K562 (cell line): Measurements from ENCODE around the gene PCDHGA8. TPM values are rescaled to one million over a fixed set of nuclear protein-coding genes. Genes with fewer than 3 reads are reported as not detected.
A peak's percentile ranks its signal among the peaks of the same experiment; 100 is the strongest.

Source experiments
- ATAC-seq: fragments of 200-7000 bp; cut with Tn5 transposase; 3 replicates; pipeline ENCODE4 v1.9.1; 2020; ENCODE audit warnings: moderate library complexity
- BruUV-seq: library from RNA; stranded (reverse); fragments of 400-500 nt; replicated peaks from 2 replicates; lab custom pipeline; 2021; lab: Mats Ljungman, UMichigan
- CTCF ChIA-PET: fragments of 300-600 bp; formaldehyde crosslinking; extraction: SDS; loops from one replicate; lab custom pipeline; 2021; ENCODE audit warnings: low intra/inter-chr PET ratio; lab: Yijun Ruan, JAX
- POLR2A ChIA-PET: fragments of 300-600, 350-650 bp; sonication (Branson Sonifier 250); formaldehyde crosslinking; extraction: SDS; loops from one replicate; lab custom pipeline; 2021; ENCODE audit warnings: antibody characterized with exemption, inconsistent platforms; lab: Yijun Ruan, JAX
- DNase-seq, 4 experiments: peaks; one replicate each; pipeline versions ENCODE4 v3.0.0 to v3.0.0-alpha.2; 2011 to 2018; ENCODE audit warnings: low spot score in 3 of 4, mixed read lengths in 3 of 4; ENCODE audit errors: extremely low read depth in 1 of 4
- FAIRE-seq: peaks from 2 replicates; lab custom pipeline; 2011; peaks lifted over from hg19 to GRCh38; lab: Jason Lieb, UNC
- H2AFZ ChIP-seq: 2 replicates; pipeline ENCODE4 v1.6.0; 2011; ENCODE audit warnings: low read depth, low read length, control low read depth, inconsistent platforms
- H3K27ac ChIP-seq: fragments of 200-600 bp; 3 replicates; pipeline ENCODE4 v1.8.0; 2011; ENCODE audit warnings: low read depth, mild to moderate bottlenecking, control low read depth, inconsistent platforms, low read length, moderate library complexity, mixed read lengths; ENCODE audit errors: extremely low read depth
- H3K27me3 ChIP-seq, 2 experiments: fragments of 300-600 bp in 1 of 2; 2 replicates in 1 of 2; 3 replicates in 1 of 2; pipeline versions ENCODE4 v1.6.0 to v1.8.0; 2011; ENCODE audit warnings: inconsistent platforms in 2 of 2, low read length in 2 of 2, mild to moderate bottlenecking in 1 of 2, mixed read lengths in 1 of 2, moderate library complexity in 1 of 2; ENCODE audit not compliant: control insufficient read depth in 2 of 2, insufficient read depth in 2 of 2
- H3K36me3 ChIP-seq: fragments of 300-600 bp; 3 replicates; pipeline ENCODE4 v1.8.0; 2011; ENCODE audit warnings: mild to moderate bottlenecking, low read length, inconsistent platforms; ENCODE audit not compliant: control insufficient read depth, insufficient read depth
- H3K4me1 ChIP-seq, 2 experiments: fragments of 200-600 bp in 1 of 2; replicated peaks in 1 of 2; 2 replicates in 1 of 2; 3 replicates in 1 of 2; pipeline versions ENCODE4 v1.5.1 to v1.8.0; 2011; ENCODE audit warnings: inconsistent platforms in 2 of 2, low read length in 2 of 2, mild to moderate bottlenecking in 1 of 2, mixed read lengths in 1 of 2, moderate library complexity in 1 of 2; ENCODE audit not compliant: control insufficient read depth in 2 of 2, insufficient read depth in 2 of 2
- H3K4me2 ChIP-seq: 2 replicates; pipeline ENCODE4 v1.6.1; 2011; ENCODE audit warnings: low read length, control low read depth, inconsistent platforms, mixed read lengths; ENCODE audit not compliant: insufficient read depth
- H3K4me3 ChIP-seq: fragments of 200-600 bp; sonication (generic), shearing (Covaris generic); 2 replicates; pipeline ENCODE4 v1.5.1; 2016; ENCODE audit warnings: control low read depth, inconsistent platforms
- H3K79me2 ChIP-seq: fragments of 200-600 bp; 3 replicates; pipeline ENCODE4 v1.8.0; 2011; ENCODE audit warnings: low read length, inconsistent platforms; ENCODE audit not compliant: control insufficient read depth, insufficient read depth
- H3K9ac ChIP-seq, 2 experiments: 2 replicates each; pipeline versions ENCODE4 v1.6.0 to v1.6.1; 2011; ENCODE audit warnings: low read depth in 2 of 2, low read length in 2 of 2, control low read depth in 1 of 2, inconsistent platforms in 1 of 2, mild to moderate bottlenecking in 1 of 2, mixed read lengths in 1 of 2; ENCODE audit not compliant: insufficient read depth in 1 of 2
- H3K9me1 ChIP-seq: one replicate; pipeline ENCODE4 v1.6.0; 2011; ENCODE audit warnings: inconsistent platforms, mild to moderate bottlenecking, low read length, moderate library complexity; ENCODE audit not compliant: control insufficient read depth, insufficient read depth
- H3K9me3 ChIP-seq: replicated peaks from 2 replicates; pipeline ENCODE4 v1.5.1; 2011; ENCODE audit warnings: low read depth, low read length, inconsistent platforms; ENCODE audit not compliant: control insufficient read depth, insufficient read depth
- H4K20me1 ChIP-seq: replicated peaks from 2 replicates; pipeline ENCODE4 v1.6.1; 2011; ENCODE audit warnings: low read length, inconsistent platforms, mixed read lengths; ENCODE audit not compliant: control insufficient read depth, insufficient read depth
- CBX1 ChIP-seq: sonication (generic); IDR thresholded peaks from 2 replicates; pipeline ENCODE4 v1.6.1; 2016; ENCODE audit warnings: antibody characterized with exemption, low read depth, mild to moderate bottlenecking
- HIVEP1 ChIP-seq: fragments of 250-450 bp; sonication (Bioruptor Pico); IDR thresholded peaks from 2 replicates; pipeline ENCODE4 v1.4.0; 2020; ENCODE audit warnings: mild to moderate bottlenecking
- REST ChIP-seq, 2 experiments: fragments of 450-650 bp; formaldehyde crosslinking in 1 of 2; IDR thresholded peaks; 2 replicates each; pipeline versions ENCODE4 v1.4.0 to v1.6.1; 2014 to 2020; ENCODE audit warnings: mild to moderate bottlenecking in 2 of 2, borderline replicate concordance in 1 of 2, low read depth in 1 of 2
- TEAD1 ChIP-seq, 2 experiments: fragments of 450-650 bp in 1 of 2; sonication (generic) in 1 of 2; formaldehyde crosslinking; IDR thresholded peaks; 2 replicates each; pipeline versions ENCODE4 v1.4.0 to v1.8.0; 2020 to 2022; ENCODE audit warnings: mild to moderate bottlenecking in 2 of 2, missing genetic modification reagents in 1 of 2
- ZBTB2 ChIP-seq: fragments of 450-650 bp; IDR thresholded peaks from 2 replicates; pipeline ENCODE4 v1.6.1; 2016; ENCODE audit warnings: antibody characterized with exemption
- ZFX ChIP-seq: sonication (generic); formaldehyde crosslinking; IDR thresholded peaks from 2 replicates; pipeline ENCODE4 v1.8.0; 2022; ENCODE audit warnings: mild to moderate bottlenecking, missing genetic modification reagents, moderate library complexity
- ZNF121 ChIP-seq: sonication (generic); formaldehyde crosslinking; conservative IDR thresholded peaks from 2 replicates; pipeline ENCODE4 v1.8.0; 2022; ENCODE audit warnings: missing genetic modification reagents
- ZNF395 ChIP-seq: fragments of 200-800 bp; sonication (Bioruptor generic); IDR thresholded peaks from 2 replicates; pipeline ENCODE4 v1.6.1; 2017; ENCODE audit warnings: missing genetic modification characterization, missing compliant biosample characterization
- WGBS: fragments of 100-300 bp; shearing (Covaris generic); methylation state at CpG from one replicate; pipeline ENCODE4 v1.1.6; 2016; ENCODE audit warnings: low coverage, mixed read lengths; ENCODE audit not compliant: insufficient coverage; ENCODE audit errors: missing lambda C conversion rate; 5-methylcytosine and 5-hydroxymethylcytosine counted together
- in situ Hi-C: fragments of 300-500 bp; cut with MboI; formaldehyde crosslinking; loops from 4 replicates; pipeline ENCODE4 v1.15.0; 2018; ENCODE audit warnings: inconsistent platforms, mixed read lengths
- intact Hi-C: fragments of 100-400 bp; cut with micrococcal nuclease; formaldehyde crosslinking; loops from 2 replicates; pipeline ENCODE4 v1.14.2; 2022
- polyA plus RNA-seq, 8 experiments: library from polyadenylated mRNA; depleted of rRNA in 4 of 8; stranded (reverse) in 5 of 8; unstranded in 3 of 8; fragments of >200 nt; fragmentation: Nextera tagmentation in 2 of 8; fragmentation: Illumina TruSeq in 1 of 8; extraction: Ambion mirVana in 2 of 8; extraction: Trizol in 1 of 8; gene quantifications; 2 replicates each; pipeline versions ENCODE4 v1.2.1 to v1.2.3, GENCODE V29; 2011 to 2014; ENCODE audit warnings: inconsistent platforms in 1 of 8, missing spikeins in 1 of 8
- total RNA-seq, 7 experiments: library from RNA; depleted of rRNA in 6 of 7; stranded (reverse); fragments of >200 nt in 6 of 7; fragmentation: Illumina TruSeq in 2 of 7; extraction: Trizol in 2 of 7; gene quantifications; 2 replicates each; pipeline versions ENCODE4 v1.2.1 to v1.2.3, GENCODE V29; 2011 to 2021; ENCODE audit warnings: low replicate concordance in 1 of 7

PCDHGA8 gene
- total and polyA plus RNA-seq, 9 of the 15 experiments (the other 6 are each of a cell fraction or from before 2014, with no cell fraction given) = 0.04 to 0.11 (median 0.07) TPM; not detected in 2

GRCh38 chr5:141430332-141431113, 38.1 kb downstream of the PCDHGA8 start, which contains the start of gene PCDHGA12:
TSS of gene PCDHGA12 (plus strand) at chr5:141430507. CDS start at chr5:141430760, 253 bp downstream.
- Histone ChIP-seq H3K9me3 (no peaks in the 10 kb centered on the region; the same call in 1 of the 2 replicates), H3K4me2 (no peak within 1 kb of the TSS), H3K4me1 (peaks cover 0 to 22% of the 10 kb centered on the region in 2 experiments; a peak in 2 of 5 replicates), H3K79me2 (no peaks in the 10 kb centered on the region), H4K20me1 (no peaks in the 10 kb centered on the region), H3K9ac (no peak within 1 kb of the TSS), H3K27me3 (peaks cover 10 to 37% of the 10 kb centered on the region in 2 experiments; a peak in 3 of 5 replicates), H3K27ac (no peak within 1 kb of the TSS), H3K36me3 (no peaks in the 10 kb centered on the region), H2AFZ (no peak within 1 kb of the TSS), H3K9me1 (no peaks in the 10 kb centered on the region), H3K4me3 (no peak within 1 kb of the TSS)
- FAIRE-seq = peak; percentile 6
- peak; percentile 19 to 52 (median 32) for DNase-seq
- intact Hi-C loops (no loop called here), in situ Hi-C loops (no loop called here)
- 14% methylated on average over 33 of the region's 33 CpGs for WGBS
- CTCF ChIA-PET = interaction anchor here (0.6 to 0.7 kb wide), 5 partner anchors 10 to 1713 kb away, joined by 3 to 6 read pairs (median 3); no protein-coding TSS in a partner anchor
- BruUV-seq = no TSS peak
- peak; percentile 83 for ATAC-seq
- POLR2A ChIA-PET = interaction anchor here (0.7 to 1.1 kb wide), 3 partner anchors 63 to 94 kb away, joined by 3 to 4 read pairs (median 3); no protein-coding TSS in a partner anchor
- TF ChIP-seq TEAD1 (CRISPR knock-in tag; IDR thresholded peaks at IDR 0.05) = no peak
- no peak for TF ChIP-seq ZBTB2
- no peak for TF ChIP-seq ZNF121 (CRISPR knock-in tag)
- no peak for TF ChIP-seq ZNF395 (CRISPR knock-in tag)
- 0 out of 2 replicates have a peak, but pooled peaks have one; percentile 10 for TF ChIP-seq REST (IDR thresholded peaks at IDR 0.05; ENCODE audit: borderline replicate concordance)
- no peak for TF ChIP-seq REST (CRISPR knock-in tag; IDR thresholded peaks at IDR 0.05; ENCODE audit: low read depth)
- TF ChIP-seq CBX1 = no peak
- no peak for TF ChIP-seq HIVEP1 (CRISPR knock-in tag)
- TF ChIP-seq ZFX (CRISPR knock-in tag) = no peak
